MCF 10A (cell line): ENCODE data around the gene PCA3. TPM values are rescaled to one million over a fixed set of nuclear protein-coding genes. Genes with fewer than 3 reads are reported as not detected.

Experiments used
- BruUV-seq: library from RNA; stranded (reverse); fragments of 400-500 nt; replicated peaks from 2 replicates; lab custom pipeline; 2021; lab: Mats Ljungman, UMichigan
- CTCF ChIA-PET: fragments of 300-600 bp; sonication (Branson Sonifier 250); formaldehyde crosslinking; extraction: SDS; loops from one replicate; lab custom pipeline; 2021; ENCODE audit warnings: antibody characterized with exemption, inconsistent platforms; lab: Yijun Ruan, JAX
- POLR2A ChIA-PET: fragments of 300-600, 350-650 bp; sonication (Branson Sonifier 250); formaldehyde crosslinking; extraction: SDS; loops from one replicate; lab custom pipeline; 2020; ENCODE audit warnings: antibody characterized with exemption, inconsistent platforms; lab: Yijun Ruan, JAX
- DNase-seq: peaks from one replicate; pipeline ENCODE4 v3.0.0-alpha.2; 2018; ENCODE audit not compliant: unreplicated experiment
- H3K27ac Mint-ChIP-seq: one replicate; pipeline ENCODE4 v1.8.0; 2022; ENCODE audit warnings: mild to moderate bottlenecking, low read depth, mixed read lengths; ENCODE audit not compliant: unreplicated experiment
- H3K27me3 Mint-ChIP-seq: one replicate; pipeline ENCODE4 v1.8.0; 2022; ENCODE audit warnings: mixed read lengths; ENCODE audit not compliant: insufficient read depth, unreplicated experiment
- H3K36me3 Mint-ChIP-seq: one replicate; pipeline ENCODE4 v1.8.0; 2022; ENCODE audit warnings: mild to moderate bottlenecking, moderate library complexity, mixed read lengths; ENCODE audit not compliant: insufficient read depth, unreplicated experiment
- H3K4me1 Mint-ChIP-seq: one replicate; pipeline ENCODE4 v1.8.0; 2022; ENCODE audit warnings: mixed read lengths; ENCODE audit not compliant: insufficient read depth, unreplicated experiment
- H3K4me3 Mint-ChIP-seq: one replicate; pipeline ENCODE4 v1.8.0; 2022; ENCODE audit warnings: mild to moderate bottlenecking, moderate library complexity, mixed read lengths; ENCODE audit not compliant: unreplicated experiment
- H3K9me3 Mint-ChIP-seq: one replicate; pipeline ENCODE4 v1.8.0; 2022; ENCODE audit warnings: mixed read lengths; ENCODE audit not compliant: unreplicated experiment
- intact Hi-C: fragments of 100-400 bp; cut with micrococcal nuclease; formaldehyde crosslinking; loops from 2 replicates; pipeline ENCODE4 v1.14.1; 2022
- total RNA-seq: library from RNA; stranded (reverse); gene quantifications from 2 replicates; pipeline ENCODE4 v1.2.3, GENCODE V29; 2022
- TF ChIP-seq, protein P1 (sequence below): fragments of 200-600 bp; IDR thresholded peaks from one replicate; pipeline ENCODE4 v1.8.0; 2022; ENCODE audit warnings: antibody characterized with exemption, mild to moderate bottlenecking; ENCODE audit not compliant: unreplicated experiment

Gene PCA3
- total RNA-seq, 1 experiment from 2014 or later = not detected

DNA sequence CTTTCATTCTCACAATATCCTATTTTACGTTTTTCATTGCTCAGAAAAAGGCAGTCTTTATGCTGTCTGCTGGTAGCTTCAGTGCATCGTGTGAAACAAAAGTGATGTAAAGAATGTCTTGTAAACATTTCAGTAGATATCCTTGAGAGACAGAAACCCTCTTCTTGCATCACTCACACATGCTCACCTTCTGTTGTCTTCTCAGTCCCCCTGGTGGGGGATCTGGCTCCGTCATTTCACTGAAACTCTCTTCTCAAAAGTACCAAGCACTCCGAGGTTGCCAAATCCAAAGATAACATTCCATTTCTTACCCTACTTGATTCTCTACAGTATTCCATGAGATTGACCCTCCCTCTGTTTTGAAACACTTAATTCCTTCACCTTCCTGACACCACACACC is 46.1 kb upstream of the PCA3 start:
- intact Hi-C loops = no loop called here
- Mint-ChIP-seq H3K4me1 (no peaks in the 10 kb centered on the region), H3K4me3 (no peak overlapping the region)

DNA sequence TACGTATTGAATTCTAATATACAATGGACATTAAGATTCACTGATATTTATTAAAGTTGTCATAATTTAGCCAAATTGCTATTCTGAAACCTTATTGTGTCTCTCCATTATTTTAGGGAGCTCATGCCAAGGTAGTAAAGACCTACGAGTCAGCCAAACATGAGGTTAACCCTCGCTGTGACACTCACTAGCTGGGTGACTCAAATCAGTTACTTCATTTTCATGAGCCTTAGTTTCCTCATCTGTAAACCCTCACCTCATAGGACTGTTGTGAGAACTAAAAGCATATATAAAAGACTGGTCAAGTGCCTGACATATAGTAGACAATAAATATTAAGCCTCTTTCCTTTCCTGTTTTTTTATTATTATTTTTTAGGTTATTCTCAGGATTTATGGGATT is 44.0 kb upstream of the PCA3 start:
- H3K9me3 Mint-ChIP-seq = no peaks in the 10 kb centered on the region
- intact Hi-C loops = no loop called here
- CTCF ChIA-PET = interaction anchor here (0.5 to 2.0 kb wide), 3 partner anchors 27 to 273 kb away, joined by 3 to 7 read pairs (median 4); no protein-coding TSS in a partner anchor

More for the DNA sequence above, 46.1 kb upstream of the PCA3 start:
- no TSS peak for BruUV-seq
- ChIA-PET POLR2A (interaction anchor here (0.9 kb wide), 1 partner anchor 259 kb away, joined by 3 read pairs; the partner anchor contains the start of gene GCNT1), CTCF (interaction anchor here (0.5 to 2.1 kb wide), 3 partner anchors 13 to 475 kb away, joined by 3 to 6 read pairs (median 3); no protein-coding TSS in a partner anchor)
- Mint-ChIP-seq H3K36me3 (no peaks in the 10 kb centered on the region), H3K27me3 (no peaks in the 10 kb centered on the region), H3K27ac (no peak overlapping the region), H3K9me3 (no peaks in the 10 kb centered on the region)
- TF ChIP-seq, protein P1, sequence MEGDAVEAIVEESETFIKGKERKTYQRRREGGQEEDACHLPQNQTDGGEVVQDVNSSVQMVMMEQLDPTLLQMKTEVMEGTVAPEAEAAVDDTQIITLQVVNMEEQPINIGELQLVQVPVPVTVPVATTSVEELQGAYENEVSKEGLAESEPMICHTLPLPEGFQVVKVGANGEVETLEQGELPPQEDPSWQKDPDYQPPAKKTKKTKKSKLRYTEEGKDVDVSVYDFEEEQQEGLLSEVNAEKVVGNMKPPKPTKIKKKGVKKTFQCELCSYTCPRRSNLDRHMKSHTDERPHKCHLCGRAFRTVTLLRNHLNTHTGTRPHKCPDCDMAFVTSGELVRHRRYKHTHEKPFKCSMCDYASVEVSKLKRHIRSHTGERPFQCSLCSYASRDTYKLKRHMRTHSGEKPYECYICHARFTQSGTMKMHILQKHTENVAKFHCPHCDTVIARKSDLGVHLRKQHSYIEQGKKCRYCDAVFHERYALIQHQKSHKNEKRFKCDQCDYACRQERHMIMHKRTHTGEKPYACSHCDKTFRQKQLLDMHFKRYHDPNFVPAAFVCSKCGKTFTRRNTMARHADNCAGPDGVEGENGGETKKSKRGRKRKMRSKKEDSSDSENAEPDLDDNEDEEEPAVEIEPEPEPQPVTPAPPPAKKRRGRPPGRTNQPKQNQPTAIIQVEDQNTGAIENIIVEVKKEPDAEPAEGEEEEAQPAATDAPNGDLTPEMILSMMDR = no peak
- DNase-seq = no peak

DNA sequence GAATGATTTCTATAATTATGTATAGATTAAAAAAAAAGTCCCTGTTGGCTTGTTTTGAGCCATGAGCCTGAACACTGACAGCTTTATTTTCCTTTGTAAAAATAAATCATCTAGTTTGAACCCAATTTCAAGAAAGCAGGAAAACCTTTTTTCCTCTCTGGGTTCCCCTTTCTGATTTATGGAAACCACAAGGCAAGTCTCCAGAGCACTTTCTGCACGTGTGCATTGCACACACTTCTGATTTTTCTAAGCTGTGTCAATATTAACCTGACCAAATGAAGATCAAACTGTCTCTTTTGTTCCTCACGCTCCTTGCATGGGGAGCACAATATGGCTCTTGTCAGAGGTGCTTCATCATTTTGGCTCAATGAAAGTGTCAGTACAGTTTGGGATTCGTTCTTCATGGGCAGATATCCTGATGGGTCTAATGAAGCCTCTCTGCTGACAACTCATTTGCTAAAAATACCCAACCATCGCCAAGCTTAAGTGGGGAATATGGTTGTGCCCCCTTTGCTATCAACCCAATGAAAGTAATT is 39.2 kb upstream of the PCA3 start:
- BruUV-seq = no TSS peak
- Mint-ChIP-seq H3K36me3 (no peaks in the 10 kb centered on the region), H3K27me3 (no peaks in the 10 kb centered on the region), H3K4me1 (no peaks in the 10 kb centered on the region), H3K27ac (no peak overlapping the region), H3K9me3 (no peaks in the 10 kb centered on the region), H3K4me3 (no peak overlapping the region)
- no peak for DNase-seq
- ChIA-PET CTCF (interaction anchor here (0.6 to 0.9 kb wide), 2 partner anchors 18 to 61 kb away, joined by 3 to 4 read pairs; no protein-coding TSS in a partner anchor), POLR2A (no interaction called here)
- intact Hi-C loops = no loop called here
- TF ChIP-seq, protein P1 = no peak

More for the DNA sequence above, 44.0 kb upstream of the PCA3 start:
- H3K4me1 Mint-ChIP-seq = no peaks in the 10 kb centered on the region
- no peak overlapping the region for H3K27ac Mint-ChIP-seq
- DNase-seq = no peak
- H3K36me3 Mint-ChIP-seq = no peaks in the 10 kb centered on the region
- no peaks in the 10 kb centered on the region for H3K27me3 Mint-ChIP-seq
- TF ChIP-seq, protein P1 = no peak
- H3K4me3 Mint-ChIP-seq = no peak overlapping the region
- POLR2A ChIA-PET = no interaction called here
- no TSS peak for BruUV-seq

DNA sequence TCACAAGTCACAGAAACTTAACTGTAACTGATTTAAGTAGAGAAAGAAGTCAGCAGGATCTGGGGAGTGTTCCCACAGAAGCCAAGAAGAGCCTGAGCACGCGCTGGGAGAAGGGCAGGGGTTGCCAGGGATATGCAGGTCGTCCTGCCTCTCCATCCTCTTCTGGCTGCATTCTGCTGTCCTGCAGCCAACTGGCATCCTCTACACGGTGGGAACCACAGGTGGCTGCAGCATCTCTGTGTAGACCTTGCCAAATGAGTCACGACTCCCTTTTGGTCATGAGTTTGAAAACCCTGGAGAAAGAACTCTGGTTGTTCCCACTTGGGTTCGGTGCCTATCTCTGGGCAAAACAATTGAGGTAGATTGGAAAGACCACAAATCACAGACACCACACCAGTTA is 38.4 kb upstream of the PCA3 start:
- TF ChIP-seq, protein P1 = no peak
- H3K4me1 Mint-ChIP-seq = no peaks in the 10 kb centered on the region
- BruUV-seq = no TSS peak
- no peaks in the 10 kb centered on the region for H3K9me3 Mint-ChIP-seq
- ChIA-PET POLR2A (no interaction called here), CTCF (no interaction called here)
- no peaks in the 10 kb centered on the region for H3K27me3 Mint-ChIP-seq
- H3K27ac Mint-ChIP-seq = no peak overlapping the region
- intact Hi-C loops = no loop called here
- H3K4me3 Mint-ChIP-seq = no peak overlapping the region
- DNase-seq = no peak
- H3K36me3 Mint-ChIP-seq = no peaks in the 10 kb centered on the region
